ENCODE measurements around the gene PTPN18. TPM values are rescaled to one million over a fixed set of nuclear protein-coding genes. Genes with fewer than 3 reads are reported as not detected.
"Not testable (repeated sequence)": the region's sequence is repeated elsewhere in the genome, so short reads cannot be mapped to it uniquely, and the experiment has no call there.

PTPN18 gene
- polyA plus RNA-seq, 6 donors from 2014 or later, result 57.8 to 83.3 (median 68.5) TPM

DNA sequence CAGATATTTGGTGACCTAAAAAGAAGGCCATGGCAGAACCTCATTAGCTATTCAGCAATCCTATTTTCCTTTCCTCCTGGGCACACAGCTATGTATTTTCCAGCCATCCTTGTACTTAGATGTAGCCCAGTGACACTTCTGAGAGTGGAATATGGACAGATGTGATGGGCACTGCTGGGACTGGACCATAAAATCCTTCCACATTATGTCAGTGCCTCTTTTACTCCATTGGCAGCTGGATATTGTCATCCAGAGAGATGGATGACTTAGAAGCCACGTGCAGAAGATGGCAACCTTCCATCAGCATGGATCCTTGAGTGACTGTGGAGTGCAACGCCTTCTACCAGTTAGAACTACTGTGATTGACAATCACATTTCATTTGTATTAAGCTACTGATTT, 50.4 kb downstream of the PTPN18 start:
- not testable (repeated sequence) for H3K9me3 Mint-ChIP-seq; H3K27ac Mint-ChIP-seq; H3K4me1 Mint-ChIP-seq; H3K36me3 Mint-ChIP-seq; DNase-seq; H3K4me3 Mint-ChIP-seq; ATAC-seq (ENCODE audit: low read depth in 2 of 2); H3K27me3 Mint-ChIP-seq

GRCh38 chr2:130416693-130417092, 60.8 kb downstream of the PTPN18 start:
- H3K27me3 Mint-ChIP-seq, result peaks cover 0 to 13% (median 0%) of the 10 kb centered on the region in 3 donors
- H3K27ac Mint-ChIP-seq; H3K4me1 Mint-ChIP-seq; H3K36me3 Mint-ChIP-seq; H3K9me3 Mint-ChIP-seq; ATAC-seq (ENCODE audit: low read depth in 2 of 2); H3K4me3 Mint-ChIP-seq; DNase-seq: not testable (repeated sequence)

- peaks cover 0 to 20% (median 0%) of the 10 kb centered on the region in 3 donors for H3K27me3 Mint-ChIP-seq
- H3K4me1 Mint-ChIP-seq; H3K27ac Mint-ChIP-seq; DNase-seq; H3K4me3 Mint-ChIP-seq; ATAC-seq (ENCODE audit: low read depth in 2 of 2); H3K36me3 Mint-ChIP-seq; H3K9me3 Mint-ChIP-seq: not testable (repeated sequence)
These were observed 63.0 kb downstream of the PTPN18 start for GRCh38 chr2:130418845-130419244.

Other genes starting within 250 kb of the PTPN18 start
- not detected for gene POTEF, start 226.8 kb upstream of the PTPN18 start, polyA plus RNA-seq (ENCODE audit: low read depth in 6 of 6)
- not detected for gene CCDC74B, start 210.9 kb upstream of the PTPN18 start, polyA plus RNA-seq (ENCODE audit: low read depth in 6 of 6)
- 10 to 100 TPM; 20.2 to 41.4 (median 27.7) TPM for gene SMPD4, start 174.5 kb upstream of the PTPN18 start, polyA plus RNA-seq (ENCODE audit: low read depth in 6 of 6)
- gene MZT2B, start 173.8 kb upstream of the PTPN18 start, polyA plus RNA-seq (ENCODE audit: low read depth in 6 of 6), result 100 to 1,000 TPM; 118 to 165 (median 141) TPM
- gene TUBA3E, start 157.6 kb upstream of the PTPN18 start, polyA plus RNA-seq (ENCODE audit: low read depth in 6 of 6), result not detected
- 100 to 1,000 TPM in 2 of 6 donors, 10 to 100 TPM in 4; 62.0 to 112 (median 85.3) TPM for gene IMP4, start 13.2 kb upstream of the PTPN18 start, polyA plus RNA-seq (ENCODE audit: low read depth in 6 of 6)
- not detected for gene POTEI, start 153.3 kb downstream of the PTPN18 start, polyA plus RNA-seq (ENCODE audit: low read depth in 6 of 6)
- gene CFC1B, start 165.2 kb downstream of the PTPN18 start, polyA plus RNA-seq (ENCODE audit: low read depth in 6 of 6), result not detected
- gene CFC1, start 243.5 kb downstream of the PTPN18 start, polyA plus RNA-seq (ENCODE audit: low read depth in 6 of 6), result not detected

Data from naive B cell (primary cell).